ENCODE data around the gene DCAF12. TPM values are rescaled to one million over a fixed set of nuclear protein-coding genes. Genes with fewer than 3 reads are reported as not detected.

The DCAF12 gene
- total RNA-seq, 4 donors from 2014 or later: 21.3 to 34.9 (median 24.2) TPM

GRCh38 chr9:34106110-34106509, 20.4 kb downstream of the DCAF12 start:
- TF ChIP-seq POLR2A (IDR thresholded peaks at IDR 0.05) (no peak), CTCF (IDR thresholded peaks at IDR 0.05) (no peak), EP300 (IDR thresholded peaks at IDR 0.05) (no peak)
- DNase-seq (ENCODE audit: low spot score in 2 of 2): no peak
- Histone ChIP-seq H3K9me3 (no peaks in the 10 kb centered on the region), H3K4me1 (peaks cover 0 to 16% (median 0%) of the 10 kb centered on the region in 4 donors), H3K27me3 (no peaks in the 10 kb centered on the region), H3K36me3 (peaks cover 0 to 72% (median 16%) of the 10 kb centered on the region in 3 donors), H3K27ac (no peak overlapping the region), H3K4me3 (no peak overlapping the region)
- 93 to 96% methylated on average over 5 of the region's 5 CpGs for WGBS, 2 donors

- no peak for DNase-seq (ENCODE audit: low spot score in 2 of 2)
- Histone ChIP-seq H3K4me1 (no peaks in the 10 kb centered on the region), H3K4me3 (no peak overlapping the region), H3K27ac (no peak overlapping the region), H3K36me3 (peaks cover 0 to 88% (median 16%) of the 10 kb centered on the region in 3 donors), H3K9me3 (no peaks in the 10 kb centered on the region), H3K27me3 (no peaks in the 10 kb centered on the region)
- WGBS, 2 donors: 86 to 89% methylated on average over 11 of the region's 11 CpGs
- TF ChIP-seq CTCF (IDR thresholded peaks at IDR 0.05): no peak
- no peak for TF ChIP-seq POLR2A (IDR thresholded peaks at IDR 0.05)
- no peak for TF ChIP-seq EP300 (IDR thresholded peaks at IDR 0.05)
These were observed 23.7 kb downstream of the DCAF12 start for GRCh38 chr9:34102796-34103195.

GRCh38 chr9:34098307-34098706, 28.2 kb downstream of the DCAF12 start:
- 86 to 91% methylated on average over 5 of the region's 5 CpGs for WGBS, 2 donors
- no peak overlapping the region for H3K4me3 ChIP-seq
- DNase-seq (ENCODE audit: low spot score in 2 of 2): no peak
- peaks cover 0 to 92% (median 21%) of the 10 kb centered on the region in 3 donors for H3K36me3 ChIP-seq
- H3K27me3 ChIP-seq: no peaks in the 10 kb centered on the region
- no peak overlapping the region for H3K27ac ChIP-seq
- H3K4me1 ChIP-seq: no peaks in the 10 kb centered on the region
- no peak for TF ChIP-seq CTCF (IDR thresholded peaks at IDR 0.05)
- TF ChIP-seq EP300 (IDR thresholded peaks at IDR 0.05): no peak
- TF ChIP-seq POLR2A (IDR thresholded peaks at IDR 0.05): no peak
- H3K9me3 ChIP-seq: no peaks in the 10 kb centered on the region

- Histone ChIP-seq H3K27me3 (no peaks in the 10 kb centered on the region), H3K36me3 (peaks cover 0 to 92% (median 21%) of the 10 kb centered on the region in 3 donors), H3K9me3 (no peaks in the 10 kb centered on the region), H3K4me3 (no peak overlapping the region), H3K4me1 (no peaks in the 10 kb centered on the region), H3K27ac (no peak overlapping the region)
- 94 to 100% methylated on average over 1 of the region's 1 CpG for WGBS, 2 donors
- no peak for DNase-seq (ENCODE audit: low spot score in 2 of 2)
- no peak for TF ChIP-seq CTCF (IDR thresholded peaks at IDR 0.05)
- no peak for TF ChIP-seq EP300 (IDR thresholded peaks at IDR 0.05)
- no peak for TF ChIP-seq POLR2A (IDR thresholded peaks at IDR 0.05)
These were observed 28.6 kb downstream of the DCAF12 start for GRCh38 chr9:34097865-34098264.

- H3K36me3 ChIP-seq: peaks cover 0 to 92% (median 14%) of the 10 kb centered on the region in 3 donors
- H3K4me1 ChIP-seq: peaks cover 0 to 4% (median 0%) of the 10 kb centered on the region in 4 donors
- TF ChIP-seq POLR2A (IDR thresholded peaks at IDR 0.05) (no peak), CTCF (IDR thresholded peaks at IDR 0.05) (no peak), EP300 (IDR thresholded peaks at IDR 0.05) (no peak)
- H3K4me3 ChIP-seq: no peak overlapping the region
- no peaks in the 10 kb centered on the region for H3K27me3 ChIP-seq
- DNase-seq (ENCODE audit: low spot score in 2 of 2): no peak
- H3K9me3 ChIP-seq: no peaks in the 10 kb centered on the region
- H3K27ac ChIP-seq: peak overlapping the region in 1 of 4 donors; percentile 31
- 87 to 91% methylated on average over 4 of the region's 4 CpGs for WGBS, 2 donors
These were observed 29.7 kb downstream of the DCAF12 start for GRCh38 chr9:34096751-34097150.
